HG02678 (cell line): ENCODE measurements around the gene ADAP1.

Experiments
- ATAC-seq: cut with Tn5 transposase; IDR thresholded peaks from one replicate; pipeline ENCODE4 v1.9.1; 2021; ENCODE audit warnings: mild to moderate bottlenecking, moderate library complexity; ENCODE audit not compliant: unreplicated experiment

ADAP1 gene

DNA sequence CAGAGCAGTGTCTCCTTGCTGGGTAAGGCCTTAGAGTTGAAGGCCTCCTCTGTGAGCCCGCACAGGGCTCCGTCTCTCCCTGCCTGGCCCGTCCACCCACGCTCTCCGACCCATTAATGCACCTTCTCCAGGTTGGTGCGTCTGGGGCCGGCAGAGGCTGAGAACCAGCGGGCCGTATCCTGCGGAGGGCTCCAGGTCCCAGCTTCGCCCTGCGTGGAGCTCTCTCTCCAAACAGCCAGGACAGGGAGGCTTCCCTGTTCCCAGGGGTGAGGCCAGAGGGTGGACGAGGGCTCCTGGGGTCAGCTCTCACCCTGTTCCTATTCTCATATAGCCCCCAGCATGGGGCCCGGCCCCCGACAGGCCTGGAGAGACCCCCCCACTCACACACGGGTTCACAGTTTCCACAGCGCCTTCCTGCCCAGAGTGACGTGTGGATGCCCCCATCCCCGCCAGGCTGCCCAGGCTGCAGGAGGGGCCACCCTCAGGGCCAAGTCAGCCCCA is 43.5 kb downstream of the ADAP1 start:
- no peak for ATAC-seq

DNA sequence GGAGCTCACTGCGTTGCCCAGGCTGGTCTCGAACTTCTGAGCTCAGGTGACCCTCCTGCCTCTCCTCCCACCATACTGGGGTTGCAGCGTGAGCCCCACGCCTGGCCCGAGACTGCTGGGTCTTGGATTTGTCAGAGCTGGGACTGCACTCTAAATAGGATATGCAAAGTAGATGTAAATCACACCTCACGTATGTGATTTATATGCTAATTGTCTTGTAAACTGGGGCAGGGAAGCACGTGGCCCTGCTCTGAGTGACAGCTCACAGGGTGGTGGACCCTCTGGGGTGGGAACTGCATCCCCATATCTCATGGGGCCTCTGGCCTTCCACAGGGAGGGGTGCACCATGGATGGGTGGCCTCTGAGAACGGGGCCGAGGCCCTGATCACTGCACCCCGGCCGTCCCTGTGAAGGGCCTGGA is 44.0 kb downstream of the ADAP1 start:
- no peak for ATAC-seq

DNA sequence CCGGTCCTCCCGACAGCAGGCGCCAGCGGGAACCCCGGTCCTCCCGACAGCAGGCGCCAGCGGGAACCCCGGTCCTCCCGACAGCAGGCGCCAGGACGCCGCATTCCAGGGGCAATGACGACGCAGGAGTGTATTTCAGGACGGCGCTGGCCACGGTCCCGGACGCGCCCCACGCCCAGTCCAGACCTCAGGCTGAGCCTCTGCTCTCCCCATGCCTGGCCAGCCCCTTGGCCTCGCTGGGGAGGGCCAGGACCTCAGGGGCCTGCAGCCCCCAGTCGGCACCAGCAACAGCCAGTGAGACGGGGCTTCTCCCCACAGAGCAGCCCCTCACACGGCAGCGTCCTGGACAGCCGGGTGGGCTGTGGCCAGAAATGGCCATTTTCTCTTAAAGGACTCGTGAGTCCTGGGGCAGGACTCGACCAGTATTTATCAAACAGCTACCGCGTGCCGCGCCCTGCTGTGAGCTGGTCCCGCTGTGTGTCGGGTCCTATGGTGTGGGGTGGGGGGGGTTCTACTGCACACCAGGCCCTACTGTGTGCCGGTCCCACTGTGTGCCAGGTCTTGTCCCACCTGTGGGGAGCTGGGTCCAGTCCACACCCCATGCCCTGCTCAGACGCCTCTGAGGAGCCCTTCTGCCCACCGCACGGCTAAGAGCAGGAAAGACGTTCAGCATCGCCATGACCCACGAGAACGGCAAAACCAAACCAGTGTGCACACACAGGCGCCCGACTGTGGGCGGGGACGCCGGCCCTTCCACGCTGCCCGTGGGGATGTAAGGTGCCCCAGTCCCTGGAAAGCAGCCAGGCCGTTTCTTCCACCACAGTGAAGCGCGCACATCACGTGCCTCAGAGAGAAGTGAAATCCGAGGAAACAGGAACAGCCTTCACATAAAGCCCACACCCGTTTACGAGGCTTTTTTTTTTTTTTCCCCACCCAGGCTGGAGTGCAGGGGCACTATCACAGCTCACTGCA is 44.8 kb downstream of the ADAP1 start:
- no peak for ATAC-seq

GRCh38 chr7:908591-909357 is 45.7 kb downstream of the ADAP1 start:
- ATAC-seq: peak; percentile 75

GRCh38 chr7:908159-908581 is 46.3 kb downstream of the ADAP1 start:
- no peak for ATAC-seq

DNA sequence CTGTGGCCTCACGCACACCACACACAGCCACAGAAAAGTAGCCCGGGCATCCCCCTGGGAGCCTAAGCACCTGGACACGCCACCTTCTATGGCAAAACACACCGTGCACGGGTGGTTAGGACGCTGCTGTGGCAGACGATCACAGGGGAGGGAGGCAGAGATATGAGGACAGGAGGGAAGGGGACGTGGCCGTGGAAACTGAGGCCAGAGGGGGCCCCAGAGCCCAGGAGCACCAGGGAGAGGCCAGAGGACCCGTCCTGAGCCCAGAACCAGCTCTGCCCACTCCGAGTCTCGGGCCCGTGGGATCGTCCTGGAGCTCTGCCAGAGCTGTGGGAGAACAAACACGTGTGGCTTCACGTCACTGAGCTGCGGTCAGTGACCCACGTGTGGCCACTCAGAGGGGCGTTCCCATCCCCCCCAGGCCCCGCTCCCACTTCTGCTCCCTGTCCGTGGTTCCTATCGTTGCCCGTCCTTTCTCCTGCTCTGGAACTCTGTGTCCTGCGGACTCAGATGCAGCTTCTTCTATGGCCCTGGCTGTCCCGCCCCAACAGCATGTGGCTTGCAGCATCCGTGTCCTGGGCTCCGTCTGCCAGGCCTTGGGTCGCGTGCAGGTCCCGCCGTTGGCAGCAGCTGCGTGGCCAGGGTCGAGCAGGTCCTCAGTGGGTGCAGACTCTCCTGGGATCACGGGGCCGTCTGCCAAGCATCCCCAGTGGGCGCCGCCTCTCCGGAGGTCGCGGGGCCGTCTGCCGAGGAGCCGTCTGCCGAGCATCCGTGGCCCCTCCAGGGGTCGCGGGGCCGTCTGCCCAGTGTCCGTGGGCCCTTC is 47.1 kb downstream of the ADAP1 start:
- ATAC-seq: no peak

- no peak for ATAC-seq
Measured at GRCh38 chr7:906776-907157, 47.7 kb downstream of the ADAP1 start.

DNA sequence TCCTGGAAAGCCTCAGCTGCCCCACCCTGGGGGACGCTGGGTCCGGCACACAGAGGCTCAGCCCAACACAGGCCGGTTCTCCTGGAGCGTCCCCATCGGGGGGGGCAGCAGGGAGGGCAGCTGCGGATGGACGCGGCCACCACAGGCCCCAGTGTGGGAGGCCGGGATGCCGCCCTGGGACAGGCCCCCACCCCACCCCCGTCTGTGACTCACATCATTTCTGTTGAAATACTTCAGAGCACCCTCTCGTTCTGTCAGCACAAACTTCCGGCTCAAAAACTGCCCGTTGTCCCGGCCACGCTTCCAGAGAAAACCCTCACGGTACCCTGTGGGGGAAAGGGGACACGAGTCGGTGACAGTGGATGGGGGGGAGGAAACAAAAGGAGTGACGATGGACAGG is 49.6 kb downstream of the ADAP1 start:
- ATAC-seq: no peak

- ATAC-seq: no peak
Measured at GRCh38 chr7:903921-904755, 50.3 kb downstream of the ADAP1 start.

GRCh38 chr7:902996-903395 is 51.5 kb downstream of the ADAP1 start:
- ATAC-seq: no peak

- no peak for ATAC-seq
Measured at GRCh38 chr7:901388-902154, 52.9 kb downstream of the ADAP1 start.

DNA sequence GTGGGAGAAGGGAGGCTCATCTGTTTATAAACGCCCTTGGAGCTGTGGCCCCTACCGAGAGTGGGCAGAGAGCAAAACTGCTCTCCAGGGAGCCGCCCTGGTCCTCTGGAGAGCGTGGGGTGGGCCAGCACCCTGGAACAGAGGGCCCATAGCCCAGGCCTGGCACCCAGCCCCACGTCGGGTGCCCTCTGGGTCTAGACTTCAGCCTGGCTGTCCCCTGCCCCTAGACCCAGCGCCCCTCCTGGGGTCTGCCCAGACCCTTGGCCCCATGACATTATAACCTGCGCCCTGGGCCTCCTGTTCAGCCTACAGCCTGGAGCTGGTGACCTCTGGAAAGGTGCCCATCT is 53.5 kb downstream of the ADAP1 start:
- no peak for ATAC-seq

DNA sequence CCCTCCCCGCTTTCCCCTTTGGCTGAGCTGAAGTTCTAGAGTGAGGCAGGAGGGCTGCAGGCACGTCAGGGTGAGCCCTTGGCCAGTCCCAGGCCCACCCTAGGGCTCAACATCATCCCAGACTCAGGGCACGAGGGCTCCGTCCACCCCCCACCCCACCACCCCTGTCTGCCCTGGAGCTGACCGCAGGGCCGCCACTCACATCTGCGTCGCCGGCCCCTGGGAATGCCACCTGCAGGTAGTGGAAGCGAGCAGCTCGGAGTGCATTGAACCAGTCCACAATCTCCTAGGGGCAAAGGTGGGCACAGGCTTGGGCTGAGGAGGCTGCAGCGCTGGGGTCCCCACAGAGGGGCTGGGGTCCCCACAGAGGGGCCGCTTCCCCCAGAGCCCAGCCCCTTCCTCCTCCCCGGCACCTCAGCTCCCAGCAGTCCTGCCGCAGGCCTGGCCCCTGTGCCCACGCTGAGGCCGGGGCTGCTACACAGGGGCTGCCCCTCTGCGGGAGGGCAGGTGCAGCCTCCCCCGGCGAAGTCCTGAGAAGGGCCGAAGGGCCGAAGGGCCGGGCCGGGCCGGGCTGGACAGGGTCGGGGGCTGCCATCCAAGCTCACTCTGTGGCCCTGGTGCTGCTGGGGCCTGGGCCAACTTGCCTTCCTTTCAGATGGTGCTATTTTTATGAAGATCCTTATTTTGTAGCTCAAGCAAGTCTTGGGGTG is 54.0 kb downstream of the ADAP1 start:
- ATAC-seq: no peak

DNA sequence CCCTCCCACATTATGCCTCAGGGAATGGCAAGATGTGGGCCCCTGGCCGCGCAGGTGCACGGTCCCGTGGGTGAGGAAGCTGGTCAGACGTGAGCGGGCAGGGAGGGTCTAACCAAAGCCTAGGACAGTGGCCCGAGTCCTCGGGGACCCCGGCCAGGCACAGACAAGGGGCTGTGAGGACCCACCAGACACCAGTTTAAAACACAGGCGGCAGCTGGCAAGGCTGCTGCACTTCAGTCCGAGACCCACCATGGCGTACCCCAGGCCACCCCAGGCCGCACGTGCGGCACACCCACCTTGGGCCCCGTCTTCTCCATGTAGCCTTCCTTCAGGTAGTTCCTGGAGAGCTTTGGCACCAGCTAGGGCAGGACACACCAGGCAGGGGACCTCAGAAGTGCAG is 54.7 kb downstream of the ADAP1 start:
- no peak for ATAC-seq

DNA sequence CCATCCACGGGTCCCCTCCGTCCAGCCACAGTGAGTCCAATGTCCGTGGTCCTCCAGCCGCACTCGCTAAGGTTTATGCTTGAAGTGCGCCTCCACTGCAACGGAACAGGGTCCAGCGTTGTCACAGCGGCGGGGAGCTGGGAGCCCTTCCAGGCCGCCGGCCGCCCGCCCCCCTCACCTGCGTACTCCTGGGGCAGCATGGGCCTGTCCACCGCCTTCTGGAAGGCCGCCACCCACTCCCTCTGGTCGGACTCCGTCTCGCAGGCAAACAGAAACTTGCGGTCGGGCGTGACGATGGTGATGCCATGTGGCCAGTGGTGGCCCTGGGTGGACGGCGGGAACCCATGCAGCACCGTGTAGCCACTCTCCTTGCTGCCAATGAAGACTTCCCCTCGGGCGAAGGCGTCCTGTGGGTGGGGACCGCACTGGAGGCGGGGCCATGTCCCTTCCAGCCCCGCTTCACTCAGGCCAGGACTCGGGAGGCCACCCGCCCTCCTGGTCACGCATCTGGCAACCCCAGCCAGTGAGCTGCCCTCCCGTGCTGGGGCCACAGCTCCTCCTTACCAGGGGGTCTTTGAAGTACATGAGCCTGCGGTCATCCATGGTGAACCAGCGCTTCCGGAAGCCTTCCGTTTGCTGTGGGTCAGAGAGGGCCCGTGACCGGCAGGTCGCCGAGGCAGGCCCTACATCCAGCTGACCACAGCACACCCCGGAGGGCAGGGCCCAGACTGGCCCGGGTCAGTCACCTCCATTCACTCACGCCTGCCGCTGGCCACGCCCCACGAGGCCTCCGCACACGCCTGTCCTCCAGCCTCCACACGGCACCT is 55.4 kb downstream of the ADAP1 start:
- ATAC-seq: no peak

DNA sequence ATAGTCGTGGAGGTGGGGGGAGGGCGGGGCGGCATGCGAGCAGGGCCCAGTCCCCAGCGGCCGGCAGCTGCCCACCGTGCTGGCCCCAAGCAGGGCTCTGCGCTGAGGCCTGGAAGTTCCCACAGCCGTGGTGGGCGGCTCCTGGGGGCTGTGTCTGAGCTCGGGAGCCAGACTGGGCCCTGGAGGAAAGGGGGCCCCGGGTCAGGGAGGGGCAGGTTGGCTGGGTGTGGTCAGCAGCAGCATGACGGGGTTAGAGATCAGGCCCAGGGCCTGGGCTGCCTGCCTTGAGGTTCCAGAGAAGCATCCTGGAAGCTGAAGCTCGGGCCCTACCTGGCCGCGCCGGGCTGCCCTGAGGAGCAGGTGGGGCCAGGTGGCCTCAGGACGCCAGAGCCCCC is 56.0 kb downstream of the ADAP1 start:
- ATAC-seq: no peak

DNA sequence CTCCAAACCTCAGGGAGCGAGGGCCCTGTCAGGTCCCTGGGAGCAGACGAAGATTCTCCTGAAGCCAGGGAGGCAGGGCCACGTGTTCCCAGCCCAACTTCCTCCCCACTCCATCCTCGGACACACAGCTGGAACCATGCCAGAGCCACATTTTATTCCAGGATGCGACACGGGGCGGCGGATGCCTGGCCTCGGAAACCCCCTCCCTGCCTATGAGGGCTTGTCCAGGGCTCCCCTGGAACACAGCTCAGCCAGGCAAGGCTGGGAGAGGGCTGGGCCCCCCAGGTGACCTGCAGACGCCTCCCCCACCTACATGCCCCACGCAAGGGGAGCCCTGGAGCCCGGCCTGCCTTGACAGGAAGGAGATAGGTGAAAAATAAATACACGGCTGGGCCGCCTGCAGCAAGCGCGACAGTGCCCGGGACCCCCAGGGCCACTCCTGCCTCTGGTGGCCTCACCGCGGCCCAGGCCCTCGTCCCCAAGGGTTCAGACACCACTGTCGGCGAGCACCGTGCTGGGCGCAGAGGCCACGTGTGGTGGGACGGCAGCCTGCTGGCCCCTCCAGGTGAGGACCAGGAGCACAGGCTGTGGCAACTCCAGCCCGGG is 56.6 kb downstream of the ADAP1 start:
- no peak for ATAC-seq

- ATAC-seq: no peak
Measured at GRCh38 chr7:897086-897485, 57.4 kb downstream of the ADAP1 start.
